GM23248 (cell line): Measurements from ENCODE around the gene CDC16. TPM values are rescaled to one million over a fixed set of nuclear protein-coding genes. Genes with fewer than 3 reads are reported as not detected.

Experiments
- DNase-seq: peaks from one replicate; pipeline ENCODE4 v3.0.0-alpha.2; 2015
- H2AFZ ChIP-seq: fragments of 200-600 bp; sonication (generic); 2 replicates; pipeline ENCODE4 v1.6.1; 2016; ENCODE audit warnings: antibody characterized with exemption
- H3F3A ChIP-seq: fragments of 200-600 bp; sonication (generic); 2 replicates; pipeline ENCODE4 v1.6.1; 2016; ENCODE audit warnings: mild to moderate bottlenecking, antibody characterized with exemption, mixed run types; ENCODE audit not compliant: insufficient read depth
- H3K27ac ChIP-seq: fragments of 200-600 bp; sonication (generic); 2 replicates; pipeline ENCODE4 v1.5.1; 2016; ENCODE audit warnings: mild to moderate bottlenecking
- H3K27me3 ChIP-seq: fragments of 200-600 bp; sonication (generic); replicated peaks from 2 replicates; pipeline ENCODE4 v1.6.1; 2016; ENCODE audit warnings: mild to moderate bottlenecking; ENCODE audit not compliant: insufficient read depth
- H3K36me3 ChIP-seq: fragments of 200-600 bp; sonication (generic); 2 replicates; pipeline ENCODE4 v1.6.1; 2016; ENCODE audit warnings: low read depth, mild to moderate bottlenecking
- H3K4me1 ChIP-seq: fragments of 200-600 bp; sonication (generic); 2 replicates; pipeline ENCODE4 v1.6.1; 2016; ENCODE audit warnings: mild to moderate bottlenecking; ENCODE audit not compliant: insufficient read depth
- H3K4me2 ChIP-seq: fragments of 200-600 bp; sonication (generic); one replicate; pipeline ENCODE4 v1.6.1; 2016; ENCODE audit warnings: mild to moderate bottlenecking; ENCODE audit not compliant: unreplicated experiment
- H3K4me3 ChIP-seq: fragments of 200-600 bp; sonication (generic); 2 replicates; pipeline ENCODE4 v1.5.1; 2016; ENCODE audit warnings: mild to moderate bottlenecking
- H3K79me2 ChIP-seq: fragments of 200-600 bp; sonication (generic); 2 replicates; pipeline ENCODE4 v1.6.1; 2016; ENCODE audit warnings: mild to moderate bottlenecking; ENCODE audit not compliant: insufficient read depth
- H3K9ac ChIP-seq: fragments of 200-600 bp; sonication (generic); 2 replicates; pipeline ENCODE4 v1.6.1; 2016; ENCODE audit warnings: mild to moderate bottlenecking
- H3K9me2 ChIP-seq: fragments of 200-600 bp; sonication (generic); 2 replicates; pipeline ENCODE4 v1.6.1; 2016; ENCODE audit warnings: mixed run types, mild to moderate bottlenecking, moderate library complexity; ENCODE audit not compliant: insufficient read depth
- H3K9me3 ChIP-seq: fragments of 200-600 bp; sonication (generic); one replicate; pipeline ENCODE4 v1.6.1; 2017; ENCODE audit warnings: low read depth
- H4K20me1 ChIP-seq: fragments of 200-600 bp; sonication (generic); 2 replicates; pipeline ENCODE4 v1.6.0; 2016; ENCODE audit not compliant: insufficient read depth
- EZH2 ChIP-seq: fragments of 200-600 bp; sonication (generic); IDR thresholded peaks from 2 replicates; pipeline ENCODE4 v1.6.1; 2018; ENCODE audit warnings: antibody characterized with exemption, mild to moderate bottlenecking; ENCODE audit not compliant: insufficient read depth, poor library complexity, severe bottlenecking
- EZH2phosphoT487 ChIP-seq: fragments of 200-600 bp; sonication (generic); IDR thresholded peaks from 2 replicates; pipeline ENCODE4 v1.6.1; 2018; ENCODE audit warnings: antibody characterized with exemption, moderate library complexity, mild to moderate bottlenecking, low read depth; ENCODE audit not compliant: insufficient read depth
- WGBS, 2 experiments: methylation state at CpG; one replicate each; pipeline ENCODE4 v1.1.6; 2015 to 2017; ENCODE audit warnings: low lambda C conversion rate in 2 of 2, low coverage in 1 of 2; ENCODE audit errors: missing lambda C conversion rate in 2 of 2; 5-methylcytosine and 5-hydroxymethylcytosine counted together
- in situ Hi-C: fragments of 300-500 bp; cut with MboI; formaldehyde crosslinking; loops from 2 replicates; pipeline ENCODE4 v1.15.0; 2020
- polyA plus RNA-seq: library from polyadenylated mRNA; unstranded; fragments of >200 nt; fragmentation: Nextera tagmentation; extraction: Ambion mirVana; gene quantifications from 2 replicates; pipeline ENCODE4 v1.2.1, GENCODE V29; 2016
- total RNA-seq: library from RNA; depleted of rRNA; stranded (reverse); fragments of >200 nt; shearing (Covaris generic); gene quantifications from 2 replicates; pipeline ENCODE4 v1.2.3, GENCODE V29; 2014

CDC16 gene
- total and polyA plus RNA-seq, 2 experiments from 2014 or later, result 60.2 to 80.0 TPM

DNA sequence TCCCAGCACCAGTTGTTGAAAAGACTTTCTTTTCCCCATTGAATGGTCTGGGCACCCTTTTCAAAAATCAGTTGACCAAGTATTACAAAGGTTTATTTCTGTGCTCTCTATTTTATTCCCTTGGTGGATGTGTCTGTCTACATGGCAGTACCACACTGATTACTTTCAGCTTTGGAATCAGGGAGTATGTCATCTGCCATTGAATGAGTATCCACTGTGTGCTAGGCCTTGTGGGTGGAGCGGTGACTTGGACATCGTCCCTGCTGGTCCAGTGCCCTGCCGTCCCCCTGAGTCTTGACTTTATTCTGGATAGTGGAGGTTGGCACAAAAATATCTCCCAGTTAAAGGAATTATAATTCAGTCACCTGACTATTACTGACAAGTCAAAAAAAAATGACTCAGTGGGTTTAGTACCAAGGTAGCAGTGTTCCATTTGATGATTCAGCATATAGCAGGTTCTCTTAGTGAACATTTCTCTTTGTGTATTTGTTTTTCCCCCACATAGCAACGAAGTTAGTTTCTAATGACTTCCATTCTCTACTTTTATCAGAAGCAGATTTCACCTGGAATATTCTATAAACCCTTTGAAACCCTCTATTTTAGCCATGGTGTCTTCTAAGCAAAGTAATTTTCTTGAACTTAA is 50.6 kb downstream of the CDC16 start:
- peaks cover 26% of the 10 kb centered on the region; the same call in 1 of the 2 replicates for H3K36me3 ChIP-seq
- no peaks in the 10 kb centered on the region for H3K9me3 ChIP-seq
- no peaks in the 10 kb centered on the region for H3K9me2 ChIP-seq
- H3K79me2 ChIP-seq, result peaks cover 81% of the 10 kb centered on the region
- no peak for TF ChIP-seq EZH2
- TF ChIP-seq EZH2phosphoT487, result no peak
- H2AFZ ChIP-seq, result no peak overlapping the region
- in situ Hi-C loops, result no loop called here
- H3K4me3 ChIP-seq, result no peak overlapping the region
- H4K20me1 ChIP-seq, result no peaks in the 10 kb centered on the region
- H3K27me3 ChIP-seq, result no peaks in the 10 kb centered on the region
- no peak overlapping the region for H3K4me2 ChIP-seq
- 29 to 31% methylated on average over 4 of the region's 4 CpGs for WGBS, 2 experiments
- peaks cover 14% of the 10 kb centered on the region for H3F3A ChIP-seq
- peak; percentile 64 for DNase-seq
- peaks cover 30% of the 10 kb centered on the region for H3K4me1 ChIP-seq
- H3K9ac ChIP-seq, result no peak overlapping the region
- peak overlapping the region; percentile 18 for H3K27ac ChIP-seq

DNA sequence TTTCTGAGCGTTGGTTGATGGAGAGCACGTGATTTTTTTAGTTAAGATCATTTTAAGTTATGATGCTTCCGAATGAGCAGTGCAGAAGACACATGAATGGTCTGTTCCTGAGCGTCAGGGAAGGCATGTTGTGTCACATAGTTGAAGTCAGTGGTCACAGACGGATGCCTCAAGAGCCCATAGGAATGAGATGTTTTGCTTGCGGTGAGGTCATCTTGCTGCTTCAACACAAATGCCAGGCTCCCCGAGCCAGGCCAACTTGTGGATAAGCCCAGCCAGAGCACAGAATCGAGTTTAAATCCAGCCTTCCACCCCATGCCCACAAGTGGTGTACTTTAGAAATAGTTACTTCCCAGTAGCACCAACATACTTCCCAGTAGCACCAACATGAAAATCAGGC is 52.1 kb downstream of the CDC16 start:
- Histone ChIP-seq H3K27ac (no peak overlapping the region), H3K36me3 (peaks cover 34% of the 10 kb centered on the region), H3K4me2 (no peak overlapping the region), H3K27me3 (no peaks in the 10 kb centered on the region), H3K79me2 (peaks cover 89% of the 10 kb centered on the region), H3K9me3 (no peaks in the 10 kb centered on the region), H4K20me1 (no peaks in the 10 kb centered on the region), H3K9ac (no peak overlapping the region), H3F3A (peaks cover 17% of the 10 kb centered on the region), H2AFZ (no peak overlapping the region), H3K9me2 (no peaks in the 10 kb centered on the region), H3K4me3 (no peak overlapping the region), H3K4me1 (peaks cover 23% of the 10 kb centered on the region)
- TF ChIP-seq EZH2, result no peak
- TF ChIP-seq EZH2phosphoT487, result no peak
- peak; percentile 48 for DNase-seq
- in situ Hi-C loops, result no loop called here
- WGBS, 2 experiments, result 82 to 87% methylated on average over 8 of the region's 8 CpGs

GRCh38 chr13:114288157-114288591 is 53.5 kb downstream of the CDC16 start:
- H3K9ac ChIP-seq, result no peak overlapping the region
- 85 to 91% methylated on average over 8 of the region's 8 CpGs for WGBS, 2 experiments
- no peak overlapping the region for H3K27ac ChIP-seq
- no peaks in the 10 kb centered on the region for H3K9me3 ChIP-seq
- DNase-seq, result no peak
- no peak overlapping the region for H2AFZ ChIP-seq
- no peak overlapping the region for H3K4me2 ChIP-seq
- no peaks in the 10 kb centered on the region for H3K9me2 ChIP-seq
- in situ Hi-C loops, result no loop called here
- H3K36me3 ChIP-seq, result peaks cover 39% of the 10 kb centered on the region
- TF ChIP-seq EZH2 (no peak), EZH2phosphoT487 (no peak)
- H3K4me1 ChIP-seq, result peaks cover 19% of the 10 kb centered on the region
- H3K79me2 ChIP-seq, result peaks cover 80% of the 10 kb centered on the region
- H3K4me3 ChIP-seq, result no peak overlapping the region
- no peaks in the 10 kb centered on the region for H4K20me1 ChIP-seq
- no peaks in the 10 kb centered on the region for H3K27me3 ChIP-seq
- H3F3A ChIP-seq, result peaks cover 25% of the 10 kb centered on the region; the same call in 1 of the 2 replicates

- DNase-seq, result no peak
- Histone ChIP-seq H3K36me3 (peaks cover 27% of the 10 kb centered on the region), H3K9me2 (no peaks in the 10 kb centered on the region), H3K27me3 (no peaks in the 10 kb centered on the region), H3K4me1 (peaks cover 23% of the 10 kb centered on the region), H3F3A (peaks cover 52% of the 10 kb centered on the region), H3K79me2 (peaks cover 52% of the 10 kb centered on the region), H3K9me3 (no peaks in the 10 kb centered on the region), H3K4me2 (no peak overlapping the region), H4K20me1 (no peaks in the 10 kb centered on the region), H3K9ac (no peak overlapping the region), H3K4me3 (no peak overlapping the region), H3K27ac (no peak overlapping the region), H2AFZ (no peak overlapping the region)
- in situ Hi-C loops, result no loop called here
- TF ChIP-seq EZH2 (no peak), EZH2phosphoT487 (no peak)
- WGBS, 2 experiments, result 94 to 96% methylated on average over 10 of the region's 10 CpGs
These were observed 61.8 kb downstream of the CDC16 start for GRCh38 chr13:114296448-114296847.
